HepG2 (cell line): ENCODE data around the gene PXT1. TPM values are rescaled to one million over a fixed set of nuclear protein-coding genes. Genes with fewer than 3 reads are reported as not detected.

Experiments
- AGO2 ChIP-seq: fragments of 200-400 bp; formaldehyde crosslinking; optimal IDR thresholded peaks from 2 replicates; pipeline ENCODE3; 2017; ENCODE audit warnings: mild to moderate bottlenecking, low read depth, low read length, moderate library complexity
- BCL6 ChIP-seq: IDR thresholded peaks from 2 replicates; pipeline ENCODE4 v1.6.1; 2016; ENCODE audit warnings: missing genetic modification reagents, missing compliant biosample characterization
- BCLAF1 ChIP-seq: fragments of 450-650 bp; IDR thresholded peaks from 2 replicates; pipeline ENCODE4 v1.6.1; 2017; ENCODE audit warnings: mild to moderate bottlenecking
- BRCA1 ChIP-seq: sonication (generic); formaldehyde crosslinking; IDR thresholded peaks from 2 replicates; pipeline ENCODE4 v1.4.0; 2020; ENCODE audit warnings: missing genetic modification reagents
- CEBPG ChIP-seq: IDR thresholded peaks from 2 replicates; pipeline ENCODE4 v1.6.1; 2016
- ELF4 ChIP-seq: sonication (generic); formaldehyde crosslinking; IDR thresholded peaks from 2 replicates; pipeline ENCODE4 v1.5.0; 2020; ENCODE audit warnings: missing genetic modification reagents, mild to moderate bottlenecking, moderate library complexity, borderline replicate concordance
- HMG20A ChIP-seq: IDR thresholded peaks from 2 replicates; pipeline ENCODE4 v1.6.1; 2016; ENCODE audit warnings: borderline replicate concordance
- HNF4A ChIP-seq: sonication (generic); formaldehyde crosslinking; IDR thresholded peaks from 2 replicates; pipeline ENCODE4 v1.4.0; 2020; ENCODE audit warnings: missing genetic modification reagents
- MAFK ChIP-seq, 2 experiments: IDR thresholded peaks in 1 of 2; conservative IDR thresholded peaks in 1 of 2; 2 replicates each; pipeline ENCODE4 v1.6.1; 2011; ENCODE audit warnings: improper control_type of control experiment in 2 of 2, low read length in 2 of 2
- MBNL3 ChIP-seq: fragments of 250-450 bp; sonication (Bioruptor Pico); conservative IDR thresholded peaks from 2 replicates; pipeline ENCODE4 v1.8.0; 2022; ENCODE audit warnings: mild to moderate bottlenecking, inconsistent platforms
- NR2F6 ChIP-seq, 2 experiments: IDR thresholded peaks; 2 replicates each; pipeline ENCODE4 v1.6.1; 2016; ENCODE audit warnings: antibody characterized with exemption in 1 of 2, mild to moderate bottlenecking in 1 of 2
- RBM22 ChIP-seq: fragments of 200-400 bp; formaldehyde crosslinking; optimal IDR thresholded peaks from 2 replicates; pipeline ENCODE3; 2017; ENCODE audit warnings: mild to moderate bottlenecking, low read length, moderate library complexity
- SMAD1 ChIP-seq: sonication (generic); formaldehyde crosslinking; IDR thresholded peaks from 2 replicates; pipeline ENCODE4 v1.4.0; 2020; ENCODE audit warnings: missing genetic modification reagents, low read depth, mild to moderate bottlenecking, borderline replicate concordance
- TAF1 ChIP-seq: sonication (generic); formaldehyde crosslinking; IDR thresholded peaks from 2 replicates; pipeline ENCODE4 v1.4.0; 2020; ENCODE audit warnings: missing genetic modification reagents
- TBP ChIP-seq: sonication (generic); formaldehyde crosslinking; IDR thresholded peaks from 2 replicates; pipeline ENCODE4 v1.5.0; 2020; ENCODE audit warnings: missing genetic modification reagents
- ZNF331 ChIP-seq: sonication (generic); formaldehyde crosslinking; IDR thresholded peaks from 2 replicates; pipeline ENCODE4 v1.4.0; 2020; ENCODE audit warnings: missing genetic modification reagents
- ZNF513 ChIP-seq: sonication (generic); formaldehyde crosslinking; conservative IDR thresholded peaks from 2 replicates; pipeline ENCODE4 v1.5.0; 2020; ENCODE audit warnings: missing genetic modification reagents
- ZNF577 ChIP-seq: sonication (generic); formaldehyde crosslinking; IDR thresholded peaks from 2 replicates; pipeline ENCODE4 v1.4.0; 2020; ENCODE audit warnings: mild to moderate bottlenecking, low read depth, missing genetic modification reagents, borderline replicate concordance
- ZSCAN22 ChIP-seq: sonication (generic); formaldehyde crosslinking; IDR thresholded peaks from 2 replicates; pipeline ENCODE4 v1.4.0; 2020; ENCODE audit warnings: mild to moderate bottlenecking, missing genetic modification reagents
- polyA plus RNA-seq, 8 experiments: library from polyadenylated mRNA; depleted of rRNA in 3 of 8; stranded (reverse) in 7 of 8; unstranded in 1 of 8; fragments of >200 nt; fragmentation: Illumina TruSeq in 4 of 8; extraction: Trizol in 4 of 8; gene quantifications; 2 replicates each; pipeline versions ENCODE4 v1.2.1 to v1.2.3, GENCODE V29; 2011 to 2016; ENCODE audit warnings: low read depth in 4 of 8, missing spikeins in 1 of 8, mixed read lengths in 1 of 8; ENCODE audit not compliant: insufficient read depth in 1 of 8
- total RNA-seq, 5 experiments: library from RNA; depleted of rRNA; stranded (reverse); fragments of >200 nt; fragmentation: Illumina TruSeq; extraction: Trizol; gene quantifications; 2 replicates each; pipeline ENCODE4 v1.2.3, GENCODE V29; 2016; ENCODE audit warnings: low read depth in 1 of 5
- TF ChIP-seq, protein P1 (sequence below): sonication (generic); formaldehyde crosslinking; IDR thresholded peaks from 2 replicates; pipeline ENCODE4 v1.4.0; 2020; ENCODE audit warnings: missing genetic modification reagents
- TF ChIP-seq, protein P2 (sequence below): sonication (generic); formaldehyde crosslinking; IDR thresholded peaks from 2 replicates; pipeline ENCODE4 v1.4.0; 2020; ENCODE audit warnings: missing genetic modification reagents

Gene PXT1
- total and polyA plus RNA-seq, 2 of the 13 experiments (the other 11 are each of a cell fraction or from before 2014, with no cell fraction given) = 0.04 TPM; not detected in 1

- TF ChIP-seq, protein P1, sequence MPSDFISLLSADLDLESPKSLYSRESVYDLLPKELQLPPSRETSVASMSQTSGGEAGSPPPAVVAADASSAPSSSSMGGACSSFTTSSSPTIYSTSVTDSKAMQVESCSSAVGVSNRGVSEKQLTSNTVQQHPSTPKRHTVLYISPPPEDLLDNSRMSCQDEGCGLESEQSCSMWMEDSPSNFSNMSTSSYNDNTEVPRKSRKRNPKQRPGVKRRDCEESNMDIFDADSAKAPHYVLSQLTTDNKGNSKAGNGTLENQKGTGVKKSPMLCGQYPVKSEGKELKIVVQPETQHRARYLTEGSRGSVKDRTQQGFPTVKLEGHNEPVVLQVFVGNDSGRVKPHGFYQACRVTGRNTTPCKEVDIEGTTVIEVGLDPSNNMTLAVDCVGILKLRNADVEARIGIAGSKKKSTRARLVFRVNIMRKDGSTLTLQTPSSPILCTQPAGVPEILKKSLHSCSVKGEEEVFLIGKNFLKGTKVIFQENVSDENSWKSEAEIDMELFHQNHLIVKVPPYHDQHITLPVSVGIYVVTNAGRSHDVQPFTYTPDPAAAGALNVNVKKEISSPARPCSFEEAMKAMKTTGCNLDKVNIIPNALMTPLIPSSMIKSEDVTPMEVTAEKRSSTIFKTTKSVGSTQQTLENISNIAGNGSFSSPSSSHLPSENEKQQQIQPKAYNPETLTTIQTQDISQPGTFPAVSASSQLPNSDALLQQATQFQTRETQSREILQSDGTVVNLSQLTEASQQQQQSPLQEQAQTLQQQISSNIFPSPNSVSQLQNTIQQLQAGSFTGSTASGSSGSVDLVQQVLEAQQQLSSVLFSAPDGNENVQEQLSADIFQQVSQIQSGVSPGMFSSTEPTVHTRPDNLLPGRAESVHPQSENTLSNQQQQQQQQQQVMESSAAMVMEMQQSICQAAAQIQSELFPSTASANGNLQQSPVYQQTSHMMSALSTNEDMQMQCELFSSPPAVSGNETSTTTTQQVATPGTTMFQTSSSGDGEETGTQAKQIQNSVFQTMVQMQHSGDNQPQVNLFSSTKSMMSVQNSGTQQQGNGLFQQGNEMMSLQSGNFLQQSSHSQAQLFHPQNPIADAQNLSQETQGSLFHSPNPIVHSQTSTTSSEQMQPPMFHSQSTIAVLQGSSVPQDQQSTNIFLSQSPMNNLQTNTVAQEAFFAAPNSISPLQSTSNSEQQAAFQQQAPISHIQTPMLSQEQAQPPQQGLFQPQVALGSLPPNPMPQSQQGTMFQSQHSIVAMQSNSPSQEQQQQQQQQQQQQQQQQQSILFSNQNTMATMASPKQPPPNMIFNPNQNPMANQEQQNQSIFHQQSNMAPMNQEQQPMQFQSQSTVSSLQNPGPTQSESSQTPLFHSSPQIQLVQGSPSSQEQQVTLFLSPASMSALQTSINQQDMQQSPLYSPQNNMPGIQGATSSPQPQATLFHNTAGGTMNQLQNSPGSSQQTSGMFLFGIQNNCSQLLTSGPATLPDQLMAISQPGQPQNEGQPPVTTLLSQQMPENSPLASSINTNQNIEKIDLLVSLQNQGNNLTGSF (CRISPR knock-in tag) = no peak
- peak; percentile 50 for TF ChIP-seq CEBPG (CRISPR knock-in tag)
- TF ChIP-seq NR2F6 (IDR thresholded peaks at IDR 0.05) = peak; percentile 47; the same call in 1 of the 2 replicates
- peak; percentile 69 for TF ChIP-seq NR2F6 (CRISPR knock-in tag; IDR thresholded peaks at IDR 0.05)
- no peak for TF ChIP-seq BCLAF1
- no peak for TF ChIP-seq BCL6 (CRISPR knock-in tag)
- TF ChIP-seq, protein P2, sequence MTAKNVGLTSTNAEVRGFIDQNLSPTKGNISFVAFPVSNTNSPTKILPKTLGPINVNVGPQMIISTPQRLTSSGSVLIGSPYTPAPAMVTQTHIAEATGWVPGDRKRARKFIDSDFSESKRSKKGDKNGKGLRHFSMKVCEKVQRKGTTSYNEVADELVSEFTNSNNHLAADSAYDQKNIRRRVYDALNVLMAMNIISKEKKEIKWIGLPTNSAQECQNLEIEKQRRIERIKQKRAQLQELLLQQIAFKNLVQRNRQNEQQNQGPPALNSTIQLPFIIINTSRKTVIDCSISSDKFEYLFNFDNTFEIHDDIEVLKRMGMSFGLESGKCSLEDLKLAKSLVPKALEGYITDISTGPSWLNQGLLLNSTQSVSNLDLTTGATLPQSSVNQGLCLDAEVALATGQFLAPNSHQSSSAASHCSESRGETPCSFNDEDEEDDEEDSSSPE (CRISPR knock-in tag) = no peak
- no peak for TF ChIP-seq AGO2
- TF ChIP-seq HNF4A = no peak
- TF ChIP-seq ZSCAN22 (CRISPR knock-in tag) = no peak
- no peak for TF ChIP-seq MAFK (conservative IDR thresholded peaks at IDR 0.05 in 1 of 2, IDR thresholded peaks at IDR 0.05 in 1 of 2; ENCODE audit: low read length in 2 of 2)
- TF ChIP-seq HMG20A (CRISPR knock-in tag) = peak; percentile 67; the same call in 1 of the 2 replicates
- no peak for TF ChIP-seq ZNF577 (CRISPR knock-in tag)
- TF ChIP-seq TAF1 = no peak
- TF ChIP-seq BRCA1 (CRISPR knock-in tag) = no peak
- no peak for TF ChIP-seq ELF4 (CRISPR knock-in tag)
- no peak for TF ChIP-seq ZNF331 (CRISPR knock-in tag)
- peak; percentile 92 for TF ChIP-seq RBM22
- TF ChIP-seq TBP (CRISPR knock-in tag) = no peak
- TF ChIP-seq ZNF513 (CRISPR knock-in tag) = no peak
- TF ChIP-seq SMAD1 = no peak
- no peak for TF ChIP-seq MBNL3 (CRISPR knock-in tag)
Observed at GRCh38 chr6:36491378-36491965, 48.8 kb upstream of the PXT1 start (continued).
